A673 (cell line): ENCODE data around the gene ADAM10. TPM values are rescaled to one million over a fixed set of nuclear protein-coding genes. Genes with fewer than 3 reads are reported as not detected.

ENCODE experiments used
- BruUV-seq: library from RNA; stranded (reverse); fragments of 400-500 nt; replicated peaks from 2 replicates; lab custom pipeline; 2021; lab: Mats Ljungman, UMichigan
- CTCF ChIA-PET: fragments of 300-600 bp; sonication (Branson Sonifier 250); formaldehyde crosslinking; loops from one replicate; lab custom pipeline; 2022; ENCODE audit warnings: antibody characterized with exemption; lab: Charles Lee
- POLR2A ChIA-PET: fragments of 300-600 bp; sonication (Branson Sonifier 250); formaldehyde crosslinking; loops from one replicate; lab custom pipeline; 2022; ENCODE audit warnings: antibody characterized with exemption; ENCODE audit not compliant: low non-redundant PET; lab: Charles Lee
- DNase-seq: peaks from one replicate; pipeline ENCODE4 v3.0.0-alpha.2; 2015; ENCODE audit warnings: low spot score
- H3K27ac ChIP-seq: fragments of 200-600 bp; sonication (generic); 2 replicates; pipeline ENCODE4 v1.5.1; 2016; ENCODE audit warnings: mixed run types, low read depth, mild to moderate bottlenecking, mixed read lengths, antibody characterized with exemption, low read length; ENCODE audit not compliant: poor library complexity, severe bottlenecking
- H3K27me3 ChIP-seq: fragments of 200-600 bp; sonication (generic); replicated peaks from 2 replicates; pipeline ENCODE4 v1.6.1; 2017; ENCODE audit warnings: mixed run types, low read depth, mild to moderate bottlenecking, mixed read lengths, antibody characterized with exemption, low read length; ENCODE audit not compliant: insufficient read depth, poor library complexity
- H3K36me3 ChIP-seq: fragments of 200-600 bp; sonication (generic); 2 replicates; pipeline ENCODE4 v1.6.1; 2016; ENCODE audit warnings: mixed run types, mild to moderate bottlenecking, mixed read lengths, antibody characterized with exemption, low read length; ENCODE audit not compliant: insufficient read depth, poor library complexity, severe bottlenecking
- H3K4me1 ChIP-seq: fragments of 200-600 bp; sonication (generic); 2 replicates; pipeline ENCODE4 v1.6.1; 2017; ENCODE audit warnings: mixed run types, mild to moderate bottlenecking, mixed read lengths, antibody characterized with exemption, low read length; ENCODE audit not compliant: insufficient read depth, poor library complexity, severe bottlenecking
- H3K4me3 ChIP-seq: fragments of 200-600 bp; sonication (generic); 2 replicates; pipeline ENCODE4 v1.5.1; 2016; ENCODE audit warnings: low read depth, mixed run types, mild to moderate bottlenecking, mixed read lengths, low read length; ENCODE audit not compliant: poor library complexity, severe bottlenecking
- H3K9me3 ChIP-seq: fragments of 200-600 bp; sonication (generic); 2 replicates; pipeline ENCODE4 v1.6.1; 2016; ENCODE audit warnings: mixed run types, low read depth, mild to moderate bottlenecking, mixed read lengths, antibody characterized with exemption, low read length; ENCODE audit not compliant: poor library complexity, severe bottlenecking
- CTCF ChIP-seq: fragments of 300-800, 200-600 bp; sonication (generic); conservative IDR thresholded peaks from 2 replicates; pipeline ENCODE4 v1.5.1; 2017; ENCODE audit warnings: low read depth, mild to moderate bottlenecking, antibody characterized with exemption, low read length, moderate library complexity, mixed read lengths
- EZH2 ChIP-seq: fragments of 200-600 bp; sonication (generic); IDR thresholded peaks from 2 replicates; pipeline ENCODE4 v1.6.1; 2017; ENCODE audit warnings: borderline replicate concordance, low read depth, mild to moderate bottlenecking, mixed read lengths, antibody characterized with exemption, low read length; ENCODE audit not compliant: poor library complexity, severe bottlenecking
- intact Hi-C: fragments of 100-400 bp; cut with micrococcal nuclease; formaldehyde crosslinking; loops from one replicate; pipeline ENCODE4 v1.10.0; 2022; ENCODE audit not compliant: unreplicated experiment
- total RNA-seq: library from RNA; stranded (reverse); gene quantifications from 2 replicates; pipeline ENCODE4 v1.2.3, GENCODE V29; 2021

Gene ADAM10
- total RNA-seq, 1 experiment from 2014 or later = 130 TPM

- Histone ChIP-seq H3K27ac (no peak overlapping the region), H3K27me3 (no peaks in the 10 kb centered on the region), H3K36me3 (peaks cover 4% of the 10 kb centered on the region), H3K4me1 (no peaks in the 10 kb centered on the region), H3K4me3 (no peak overlapping the region), H3K9me3 (no peaks in the 10 kb centered on the region)
- ChIA-PET CTCF (no interaction called here), POLR2A (no interaction called here)
- intact Hi-C loops = no loop called here
- no TSS peak for BruUV-seq
- no peak for DNase-seq
- no peak for TF ChIP-seq EZH2
- no peak for TF ChIP-seq CTCF
These were observed 155.6 kb downstream of the ADAM10 start for GRCh38 chr15:58593870-58594269.

GRCh38 chr15:58590926-58591325 is 158.6 kb downstream of the ADAM10 start:
- Histone ChIP-seq H3K36me3 (no peaks in the 10 kb centered on the region), H3K9me3 (no peaks in the 10 kb centered on the region), H3K27me3 (no peaks in the 10 kb centered on the region), H3K27ac (no peak overlapping the region), H3K4me3 (no peak overlapping the region), H3K4me1 (no peaks in the 10 kb centered on the region)
- POLR2A ChIA-PET = no interaction called here
- no peak for TF ChIP-seq CTCF
- no peak for TF ChIP-seq EZH2
- CTCF ChIA-PET = interaction anchor here (0.6 kb wide), 1 partner anchor 1030 kb away, joined by 4 read pairs; no protein-coding TSS in a partner anchor
- intact Hi-C loops = no loop called here
- no TSS peak for BruUV-seq
- peak; percentile 11 for DNase-seq

GRCh38 chr15:58590236-58590635 is 159.3 kb downstream of the ADAM10 start:
- TF ChIP-seq EZH2 = no peak
- no peak overlapping the region for H3K27ac ChIP-seq
- no peaks in the 10 kb centered on the region for H3K27me3 ChIP-seq
- BruUV-seq = no TSS peak
- ChIA-PET CTCF (no interaction called here), POLR2A (no interaction called here)
- H3K9me3 ChIP-seq = no peaks in the 10 kb centered on the region
- no peak for DNase-seq
- no peaks in the 10 kb centered on the region for H3K36me3 ChIP-seq
- H3K4me3 ChIP-seq = no peak overlapping the region
- H3K4me1 ChIP-seq = no peaks in the 10 kb centered on the region
- intact Hi-C loops = no loop called here

GRCh38 chr15:58589047-58589446 is 160.5 kb downstream of the ADAM10 start:
- H3K4me3 ChIP-seq = no peak overlapping the region
- ChIA-PET CTCF (no interaction called here), POLR2A (no interaction called here)
- no peaks in the 10 kb centered on the region for H3K36me3 ChIP-seq
- H3K27me3 ChIP-seq = no peaks in the 10 kb centered on the region
- H3K9me3 ChIP-seq = no peaks in the 10 kb centered on the region
- intact Hi-C loops = no loop called here
- no peaks in the 10 kb centered on the region for H3K4me1 ChIP-seq
- no peak for DNase-seq
- no peak overlapping the region for H3K27ac ChIP-seq
- TF ChIP-seq CTCF = no peak
- TF ChIP-seq EZH2 = no peak
- no TSS peak for BruUV-seq
